Measurements from ENCODE around the gene GLRA1. TPM values are rescaled to one million over a fixed set of nuclear protein-coding genes. Genes with fewer than 3 reads are reported as not detected.

The GLRA1 gene
- total RNA-seq, 1 experiment from 2014 or later, result not detected

DNA sequence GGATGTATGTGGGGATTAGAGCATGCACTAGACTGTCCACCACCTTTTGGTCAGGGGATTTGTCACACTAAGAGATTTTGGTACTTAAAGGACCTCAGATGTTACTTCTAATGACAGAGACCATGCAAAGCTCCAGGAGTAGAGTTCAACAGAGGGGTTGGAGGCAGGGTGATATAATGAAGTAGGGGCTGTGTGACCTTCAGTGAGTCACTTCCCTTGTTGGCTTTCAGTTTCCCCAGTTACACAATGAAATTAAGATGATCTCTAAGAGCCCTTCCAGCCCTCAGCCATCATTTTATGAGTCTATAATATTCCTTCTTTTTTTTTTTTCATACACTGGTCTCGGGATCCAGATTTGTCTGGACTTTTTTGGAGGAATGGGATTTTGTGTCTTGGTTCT, 26.8 kb downstream of the GLRA1 start:
- H3K36me3 Mint-ChIP-seq (ENCODE audit: insufficient read depth, unreplicated experiment), result no peaks in the 10 kb centered on the region
- no peak for DNase-seq
- H3K27ac Mint-ChIP-seq (ENCODE audit: unreplicated experiment), result no peak overlapping the region
- H3K4me3 Mint-ChIP-seq (ENCODE audit: unreplicated experiment), result no peak overlapping the region
- Histone ChIP-seq H3K36me3 (ENCODE audit: control insufficient read depth, insufficient read depth, low read length) (no peaks in the 10 kb centered on the region), H3K4me3 (ENCODE audit: low read depth, low read length) (no peak overlapping the region), H3K27me3 (replicated peaks; ENCODE audit: control insufficient read depth, insufficient read depth, low read length) (no peaks in the 10 kb centered on the region; the same call in 1 of the 2 replicates), H3K9me3 (no peaks in the 10 kb centered on the region), H3K4me1 (no peaks in the 10 kb centered on the region)
- H3K27me3 Mint-ChIP-seq (ENCODE audit: insufficient read depth, unreplicated experiment), result peaks cover 13% of the 10 kb centered on the region
- ChIA-PET POLR2A (no interaction called here), CTCF (no interaction called here)
- no peaks in the 10 kb centered on the region for H3K9me3 Mint-ChIP-seq (ENCODE audit: unreplicated experiment)
- intact Hi-C loops (cut with micrococcal nuclease; ENCODE audit: unreplicated experiment), result no loop called here
- TF ChIP-seq, protein P1, sequence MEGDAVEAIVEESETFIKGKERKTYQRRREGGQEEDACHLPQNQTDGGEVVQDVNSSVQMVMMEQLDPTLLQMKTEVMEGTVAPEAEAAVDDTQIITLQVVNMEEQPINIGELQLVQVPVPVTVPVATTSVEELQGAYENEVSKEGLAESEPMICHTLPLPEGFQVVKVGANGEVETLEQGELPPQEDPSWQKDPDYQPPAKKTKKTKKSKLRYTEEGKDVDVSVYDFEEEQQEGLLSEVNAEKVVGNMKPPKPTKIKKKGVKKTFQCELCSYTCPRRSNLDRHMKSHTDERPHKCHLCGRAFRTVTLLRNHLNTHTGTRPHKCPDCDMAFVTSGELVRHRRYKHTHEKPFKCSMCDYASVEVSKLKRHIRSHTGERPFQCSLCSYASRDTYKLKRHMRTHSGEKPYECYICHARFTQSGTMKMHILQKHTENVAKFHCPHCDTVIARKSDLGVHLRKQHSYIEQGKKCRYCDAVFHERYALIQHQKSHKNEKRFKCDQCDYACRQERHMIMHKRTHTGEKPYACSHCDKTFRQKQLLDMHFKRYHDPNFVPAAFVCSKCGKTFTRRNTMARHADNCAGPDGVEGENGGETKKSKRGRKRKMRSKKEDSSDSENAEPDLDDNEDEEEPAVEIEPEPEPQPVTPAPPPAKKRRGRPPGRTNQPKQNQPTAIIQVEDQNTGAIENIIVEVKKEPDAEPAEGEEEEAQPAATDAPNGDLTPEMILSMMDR (IDR thresholded peaks at IDR 0.05; ENCODE audit: insufficient read depth in 1 of 2, low read depth in 1 of 2, low read length in 1 of 2, severe bottlenecking in 1 of 2, unreplicated experiment in 1 of 2), result no peak
- no peaks in the 10 kb centered on the region for H3K4me1 Mint-ChIP-seq (ENCODE audit: low read depth, unreplicated experiment)
- no TSS peak for BruUV-seq (replicated peaks)

DNA sequence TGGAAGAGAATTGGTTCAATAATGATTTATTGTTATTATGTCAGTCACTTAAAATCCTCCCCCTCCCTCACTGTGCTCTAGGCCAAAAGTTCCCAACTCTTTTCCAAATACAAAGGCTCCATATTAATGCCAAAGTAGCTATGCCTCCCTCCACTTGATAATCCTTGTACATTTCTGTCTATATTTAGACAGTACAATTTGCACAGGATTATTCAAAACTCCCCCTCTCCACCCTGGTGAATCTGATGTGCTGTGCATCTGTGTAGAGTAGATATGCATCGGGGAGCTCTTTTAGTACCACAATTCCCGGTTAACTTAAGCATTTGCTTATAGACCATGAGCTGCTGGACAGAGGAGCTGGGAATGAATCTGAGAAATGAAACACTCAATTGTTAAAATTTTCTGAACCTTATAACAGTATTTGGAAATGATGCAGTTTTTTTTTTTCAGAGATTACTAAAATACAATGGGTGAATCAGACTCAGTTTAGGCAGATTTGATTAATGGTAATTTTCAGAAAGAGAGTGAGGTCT, 27.6 kb downstream of the GLRA1 start:
- ChIA-PET CTCF (no interaction called here), POLR2A (no interaction called here)
- Mint-ChIP-seq H3K36me3 (ENCODE audit: insufficient read depth, unreplicated experiment) (no peaks in the 10 kb centered on the region), H3K9me3 (ENCODE audit: unreplicated experiment) (no peaks in the 10 kb centered on the region), H3K4me3 (ENCODE audit: unreplicated experiment) (no peak overlapping the region), H3K27ac (ENCODE audit: unreplicated experiment) (no peak overlapping the region), H3K4me1 (ENCODE audit: low read depth, unreplicated experiment) (no peaks in the 10 kb centered on the region), H3K27me3 (ENCODE audit: insufficient read depth, unreplicated experiment) (peaks cover 13% of the 10 kb centered on the region)
- Histone ChIP-seq H3K4me1 (no peaks in the 10 kb centered on the region), H3K27me3 (replicated peaks; ENCODE audit: control insufficient read depth, insufficient read depth, low read length) (no peaks in the 10 kb centered on the region; the same call in 1 of the 2 replicates), H3K4me3 (ENCODE audit: low read depth, low read length) (no peak overlapping the region), H3K36me3 (ENCODE audit: control insufficient read depth, insufficient read depth, low read length) (no peaks in the 10 kb centered on the region), H3K9me3 (no peaks in the 10 kb centered on the region)
- intact Hi-C loops (cut with micrococcal nuclease; ENCODE audit: unreplicated experiment), result no loop called here
- no TSS peak for BruUV-seq (replicated peaks)
- DNase-seq, result no peak
- TF ChIP-seq, protein P1 (IDR thresholded peaks at IDR 0.05; ENCODE audit: insufficient read depth in 1 of 2, low read depth in 1 of 2, low read length in 1 of 2, severe bottlenecking in 1 of 2, unreplicated experiment in 1 of 2), result no peak

DNA sequence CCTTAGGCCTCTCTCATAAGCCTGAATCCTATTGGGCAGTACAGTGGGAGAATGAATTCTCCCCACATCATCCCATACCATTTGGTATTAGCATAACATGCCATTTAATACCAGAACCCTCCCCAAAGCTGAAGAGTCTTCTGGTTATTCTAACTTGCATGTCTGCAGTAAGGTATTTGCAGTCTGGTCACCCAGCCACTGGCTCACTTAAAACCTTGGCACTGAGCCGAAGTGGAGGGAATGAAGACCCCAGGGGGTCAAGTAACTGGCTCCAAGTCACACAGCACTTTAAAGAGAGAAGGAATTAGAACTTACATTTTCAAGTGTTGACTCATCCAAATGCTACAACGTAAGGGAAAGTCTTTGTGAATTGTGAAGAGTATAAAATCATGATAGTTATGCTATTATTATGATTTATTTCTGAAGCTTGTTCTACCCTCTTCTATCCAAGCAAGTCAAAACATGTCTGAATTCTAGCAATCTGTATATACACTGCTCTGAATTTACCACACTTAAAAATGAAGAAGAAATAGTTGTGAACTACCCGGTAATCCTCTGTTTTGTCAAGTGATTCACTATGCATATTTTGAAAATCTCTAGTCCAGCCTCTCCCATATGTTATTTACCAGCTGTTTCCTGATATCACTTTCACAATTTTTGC, 28.5 kb downstream of the GLRA1 start:
- no TSS peak for BruUV-seq (replicated peaks)
- Histone ChIP-seq H3K4me1 (no peaks in the 10 kb centered on the region), H3K27me3 (replicated peaks; ENCODE audit: control insufficient read depth, insufficient read depth, low read length) (no peaks in the 10 kb centered on the region; the same call in 1 of the 2 replicates), H3K36me3 (ENCODE audit: control insufficient read depth, insufficient read depth, low read length) (no peaks in the 10 kb centered on the region), H3K9me3 (no peaks in the 10 kb centered on the region), H3K4me3 (ENCODE audit: low read depth, low read length) (no peak overlapping the region)
- Mint-ChIP-seq H3K36me3 (ENCODE audit: insufficient read depth, unreplicated experiment) (no peaks in the 10 kb centered on the region), H3K4me3 (ENCODE audit: unreplicated experiment) (no peak overlapping the region), H3K4me1 (ENCODE audit: low read depth, unreplicated experiment) (no peaks in the 10 kb centered on the region), H3K27ac (ENCODE audit: unreplicated experiment) (no peak overlapping the region), H3K9me3 (ENCODE audit: unreplicated experiment) (no peaks in the 10 kb centered on the region), H3K27me3 (ENCODE audit: insufficient read depth, unreplicated experiment) (peaks cover 13% of the 10 kb centered on the region)
- POLR2A ChIA-PET, result no interaction called here
- intact Hi-C loops (cut with micrococcal nuclease; ENCODE audit: unreplicated experiment), result no loop called here
- CTCF ChIA-PET, result no interaction called here
- TF ChIP-seq, protein P1 (IDR thresholded peaks at IDR 0.05; ENCODE audit: insufficient read depth in 1 of 2, low read depth in 1 of 2, low read length in 1 of 2, severe bottlenecking in 1 of 2, unreplicated experiment in 1 of 2), result no peak
- no peak for DNase-seq
